H1 (cell line): ENCODE data around the gene ZNF462. TPM values are rescaled to one million over a fixed set of nuclear protein-coding genes. Genes with fewer than 3 reads are reported as not detected.

Source experiments
- CTCF ChIA-PET: fragments of 300-600 bp; sonication (Branson Sonifier 250); formaldehyde crosslinking; loops from one replicate; lab custom pipeline; 2021; ENCODE audit not compliant: partially characterized antibody; lab: Charles Lee
- POLR2A ChIA-PET: fragments of 300-600 bp; sonication (Branson Sonifier 250); formaldehyde crosslinking; loops from one replicate; lab custom pipeline; 2021; ENCODE audit warnings: inconsistent platforms; ENCODE audit not compliant: partially characterized antibody; lab: Charles Lee
- DNase-seq, 2 experiments: peaks; one replicate each; pipeline versions ENCODE4 v3.0.0 to v3.0.0-alpha.2; 2010 to 2022; ENCODE audit warnings: low spot score in 2 of 2, low read depth in 1 of 2, mixed read lengths in 1 of 2
- FAIRE-seq: peaks from 2 replicates; lab custom pipeline; 2011; peaks lifted over from hg19 to GRCh38; lab: Jason Lieb, UNC
- H2AFZ ChIP-seq: 2 replicates; pipeline ENCODE4 v1.8.1; 2012; ENCODE audit warnings: low read length, inconsistent platforms
- H2AK5ac ChIP-seq: 2 replicates; pipeline ENCODE4 v1.6.1; 2013; ENCODE audit warnings: low read depth, low read length
- H2BK120ac ChIP-seq: replicated peaks from 2 replicates; pipeline ENCODE3; 2013; ENCODE audit warnings: low read depth, low read length, inconsistent platforms
- H2BK12ac ChIP-seq: 2 replicates; pipeline ENCODE4 v1.6.1; 2013; ENCODE audit warnings: low read depth, low read length
- H2BK15ac ChIP-seq: 2 replicates; pipeline ENCODE4 v1.6.1; 2013; ENCODE audit warnings: low read length
- H2BK20ac ChIP-seq: 2 replicates; pipeline ENCODE4 v1.6.1; 2013; ENCODE audit warnings: low read length
- H2BK5ac ChIP-seq: 2 replicates; pipeline ENCODE4 v1.6.1; 2013; ENCODE audit warnings: low read depth, low read length
- H3K14ac ChIP-seq: 2 replicates; pipeline ENCODE4 v1.6.1; 2013; ENCODE audit warnings: inconsistent platforms; ENCODE audit not compliant: insufficient read length
- H3K18ac ChIP-seq: 2 replicates; pipeline ENCODE4 v1.6.1; 2013; ENCODE audit warnings: low read length; ENCODE audit errors: extremely low read depth
- H3K23ac ChIP-seq: 2 replicates; pipeline ENCODE4 v1.6.1; 2013; ENCODE audit warnings: inconsistent platforms; ENCODE audit not compliant: insufficient read length
- H3K23me2 ChIP-seq: 2 replicates; pipeline ENCODE4 v1.6.1; 2013; ENCODE audit warnings: low read depth, low read length
- H3K27ac ChIP-seq: 2 replicates; pipeline ENCODE4 v1.6.1; 2011; ENCODE audit warnings: low read depth, low read length, inconsistent platforms
- H3K27me3 ChIP-seq, 4 experiments: replicated peaks in 1 of 4; 1 replicate in 1 of 4; 2 replicates in 3 of 4; pipeline versions ENCODE4 v1.6.1 to v1.8.1; 2011 to 2013; ENCODE audit warnings: low read length in 3 of 4, mild to moderate bottlenecking in 3 of 4, inconsistent platforms in 2 of 4, mixed read lengths in 2 of 4, moderate library complexity in 1 of 4; ENCODE audit not compliant: control insufficient read depth in 3 of 4, insufficient read depth in 3 of 4; ENCODE audit errors: extremely low read depth in 1 of 4
- H3K36me3 ChIP-seq, 4 experiments: 2 replicates each; pipeline versions ENCODE4 v1.6.1 to v1.8.1; 2011 to 2013; ENCODE audit warnings: mild to moderate bottlenecking in 4 of 4, low read length in 3 of 4, moderate library complexity in 2 of 4, control low read depth in 1 of 4, inconsistent platforms in 1 of 4; ENCODE audit not compliant: insufficient read depth in 4 of 4, control insufficient read depth in 2 of 4
- H3K4ac ChIP-seq: replicated peaks from 2 replicates; pipeline ENCODE3; 2013; ENCODE audit warnings: low read length, low read depth, mixed read lengths, inconsistent platforms; ENCODE audit not compliant: insufficient read length
- H3K4me1 ChIP-seq, 4 experiments: replicated peaks in 1 of 4; 1 replicate in 1 of 4; 2 replicates in 3 of 4; pipeline versions ENCODE4 v1.6.1 to v1.8.1; 2011 to 2013; ENCODE audit warnings: low read length in 3 of 4, inconsistent platforms in 2 of 4, mixed read lengths in 1 of 4; ENCODE audit not compliant: insufficient read depth in 4 of 4, control insufficient read depth in 3 of 4
- H3K4me2 ChIP-seq, 2 experiments: 2 replicates each; pipeline versions ENCODE4 v1.6.1 to v1.8.1; 2011 to 2013; ENCODE audit warnings: low read depth in 2 of 2, low read length in 2 of 2, control low read depth in 1 of 2, inconsistent platforms in 1 of 2, mild to moderate bottlenecking in 1 of 2; ENCODE audit not compliant: insufficient read depth in 1 of 2
- H3K4me3 ChIP-seq, 4 experiments: fragments of 200-600, 300-600 bp in 1 of 4; sonication (generic), shearing (Covaris generic), sonication (Bioruptor Twin) in 1 of 4; 2 replicates each; pipeline versions ENCODE4 v1.5.1 to v1.8.1; 2011 to 2016; ENCODE audit warnings: low read length in 4 of 4, low read depth in 3 of 4, control low read depth in 2 of 4, inconsistent platforms in 2 of 4, mild to moderate bottlenecking in 2 of 4, mixed read lengths in 1 of 4, moderate library complexity in 1 of 4; ENCODE audit not compliant: insufficient read depth in 2 of 4; ENCODE audit errors: extremely low read depth in 1 of 4
- H3K56ac ChIP-seq: replicated peaks from 2 replicates; pipeline ENCODE3; 2013; ENCODE audit warnings: low read depth, mild to moderate bottlenecking, mixed read lengths, low read length, inconsistent platforms; ENCODE audit not compliant: insufficient read length
- H3K79me1 ChIP-seq: 2 replicates; pipeline ENCODE4 v1.6.1; 2013; ENCODE audit warnings: low read depth, low read length, control low read depth
- H3K79me2 ChIP-seq, 2 experiments: 2 replicates each; pipeline versions ENCODE4 v1.6.1 to v1.8.1; 2012 to 2013; ENCODE audit warnings: low read length in 2 of 2, mild to moderate bottlenecking in 2 of 2, inconsistent platforms in 1 of 2; ENCODE audit not compliant: insufficient read depth in 2 of 2, control insufficient read depth in 1 of 2
- H3K9ac ChIP-seq, 4 experiments: replicated peaks in 1 of 4; 1 replicate in 1 of 4; 2 replicates in 3 of 4; pipeline versions ENCODE4 v1.6.1 to v1.8.1; 2011 to 2013; ENCODE audit warnings: low read depth in 3 of 4, low read length in 3 of 4, control low read depth in 2 of 4, mild to moderate bottlenecking in 2 of 4, moderate library complexity in 2 of 4, inconsistent platforms in 1 of 4; ENCODE audit errors: extremely low read depth in 1 of 4
- H3K9me3 ChIP-seq, 2 experiments: 2 replicates each; pipeline versions ENCODE4 v1.6.1 to v1.8.1; 2012 to 2013; ENCODE audit warnings: mild to moderate bottlenecking in 2 of 2, moderate library complexity in 2 of 2, control low read depth in 1 of 2, inconsistent platforms in 1 of 2, low read depth in 1 of 2, low read length in 1 of 2, mixed read lengths in 1 of 2; ENCODE audit not compliant: insufficient read depth in 2 of 2
- H4K20me1 ChIP-seq, 2 experiments: replicated peaks in 1 of 2; 2 replicates each; pipeline versions ENCODE3 to v1.8.1; 2011 to 2013; ENCODE audit warnings: inconsistent platforms in 2 of 2, low read length in 2 of 2, mild to moderate bottlenecking in 1 of 2; ENCODE audit not compliant: insufficient read depth in 2 of 2, control insufficient read depth in 1 of 2
- H4K5ac ChIP-seq: 2 replicates; pipeline ENCODE4 v1.6.1; 2013; ENCODE audit warnings: low read length, low read depth, mixed read lengths, inconsistent platforms; ENCODE audit not compliant: insufficient read length
- H4K8ac ChIP-seq: 2 replicates; pipeline ENCODE4 v1.8.0; 2013; ENCODE audit warnings: mild to moderate bottlenecking, moderate library complexity, low read length, inconsistent platforms; ENCODE audit not compliant: insufficient read depth; ENCODE audit errors: extremely low read depth
- H4K91ac ChIP-seq: replicated peaks from 2 replicates; pipeline ENCODE3; 2013; ENCODE audit warnings: low read length, mixed read lengths, inconsistent platforms; ENCODE audit not compliant: insufficient read length
- CBX8 ChIP-seq: fragments of 300-800, 300-1000 bp; sonication (generic); IDR thresholded peaks from 2 replicates; pipeline ENCODE4 v1.7.1; 2016; ENCODE audit warnings: low read depth, low read length, borderline replicate concordance
- CHD1 ChIP-seq: IDR thresholded peaks from 2 replicates; pipeline ENCODE4 v1.6.1; 2012; ENCODE audit warnings: low read depth, low read length, improper control_type of control experiment
- CTBP2 ChIP-seq: IDR thresholded peaks from 2 replicates; pipeline ENCODE4 v1.7.0; 2011; ENCODE audit warnings: borderline replicate concordance, mild to moderate bottlenecking, moderate library complexity, mixed read lengths, low read length; ENCODE audit not compliant: insufficient read depth, insufficient read length
- EGR1 ChIP-seq: IDR thresholded peaks from 2 replicates; pipeline ENCODE4 v1.6.1; 2011; ENCODE audit warnings: low read depth, low read length, borderline replicate concordance
- EZH2 ChIP-seq: fragments of 200-600 bp; sonication (generic); IDR thresholded peaks from 2 replicates; pipeline ENCODE4 v1.7.1; 2012; ENCODE audit warnings: low read depth, mild to moderate bottlenecking, moderate library complexity, low read length, inconsistent platforms; ENCODE audit not compliant: severe bottlenecking
- JUND ChIP-seq: IDR thresholded peaks from 2 replicates; pipeline ENCODE4 v1.6.1; 2011; ENCODE audit warnings: mild to moderate bottlenecking, improper control_type of control experiment, low read length
- KDM4A ChIP-seq: IDR thresholded peaks from one replicate; pipeline ENCODE4 v1.7.1; 2012; ENCODE audit warnings: low read depth, mild to moderate bottlenecking, moderate library complexity, low read length, inconsistent platforms; ENCODE audit not compliant: severe bottlenecking
- POLR2AphosphoS5 ChIP-seq: IDR thresholded peaks from 2 replicates; pipeline ENCODE4 v1.6.1; 2011; ENCODE audit warnings: low read depth, low read length
- SIRT6 ChIP-seq: IDR thresholded peaks from one replicate; pipeline ENCODE4 v1.7.1; 2012; ENCODE audit warnings: low read length, inconsistent platforms
- SP1 ChIP-seq: IDR thresholded peaks from 2 replicates; pipeline ENCODE4 v1.6.1; 2011; ENCODE audit warnings: low read depth, low read length
- SP4 ChIP-seq: IDR thresholded peaks from 2 replicates; pipeline ENCODE4 v1.6.1; 2012; ENCODE audit warnings: low read length, inconsistent platforms
- YY1 ChIP-seq: IDR thresholded peaks from 2 replicates; pipeline ENCODE4 v1.6.1; 2011; ENCODE audit warnings: low read depth, mild to moderate bottlenecking, low read length
- WGBS, 2 experiments: shearing (Covaris generic) in 1 of 2; methylation state at CpG; one replicate each; pipeline versions ENCODE4 v1.1.6 to v1.1.7; 2013 to 2015; ENCODE audit warnings: low lambda C conversion rate in 2 of 2, mixed read lengths in 2 of 2, inconsistent platforms in 1 of 2, low coverage in 1 of 2, missing lambda C conversion rate in 1 of 2; ENCODE audit not compliant: insufficient replicate concordance in 2 of 2, insufficient coverage in 1 of 2, insufficient read length in 1 of 2; ENCODE audit errors: extremely low coverage in 1 of 2, missing lambda C conversion rate in 1 of 2; 5-methylcytosine and 5-hydroxymethylcytosine counted together
- polyA plus RNA-seq, 7 experiments: library from polyadenylated mRNA; depleted of rRNA in 3 of 7; stranded (reverse) in 5 of 7; unstranded in 2 of 7; fragments of >200 nt in 5 of 7; fragments of 200-250 nt in 2 of 7; gene quantifications; 1 replicate in 5 of 7; 2 replicates in 1 of 7; 4 replicates in 1 of 7; pipeline versions ENCODE4 v1.2.1 to v1.2.3, GENCODE V29; 2011 to 2013; ENCODE audit warnings: missing spikeins in 2 of 7, mixed read lengths in 2 of 7
- total RNA-seq: library from RNA; stranded (reverse); fragmentation: NEBNext Ultra II Directional; extraction: Animal tissue kit (Norgen Biotek cat#: 25700); gene quantifications from 2 replicates; pipeline ENCODE4 v1.2.1, GENCODE V29; 2021

Gene ZNF462
- total and polyA plus RNA-seq, 2 of the 8 experiments (the other 6 are each of a cell fraction or from before 2014, with no cell fraction given), result 30.0 to 163 TPM

DNA sequence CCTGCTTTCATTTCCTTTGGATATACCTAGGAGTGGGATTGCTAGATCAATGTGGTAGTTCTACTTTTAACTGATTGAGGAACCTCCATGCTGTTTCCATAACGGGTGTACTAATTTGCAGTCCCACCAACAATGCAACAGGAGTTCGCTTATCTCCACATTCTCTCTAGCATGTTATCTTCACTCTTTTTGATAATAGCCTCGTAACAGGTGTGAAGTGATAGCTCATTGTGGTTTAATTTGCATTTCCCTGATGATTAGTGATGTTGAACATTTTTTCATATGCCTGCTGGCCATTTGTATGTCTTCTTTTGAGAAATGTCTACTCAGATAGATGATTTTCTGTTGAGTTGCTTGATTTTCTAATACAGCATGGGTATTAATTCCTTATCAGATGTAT is 142.2 kb downstream of the ZNF462 start:
- no peak for TF ChIP-seq CBX8
- TF ChIP-seq CTBP2, result no peak
- TF ChIP-seq SIRT6, result no peak
- TF ChIP-seq YY1, result no peak
- no peak for TF ChIP-seq KDM4A
- no peak for TF ChIP-seq POLR2AphosphoS5
- no peak for TF ChIP-seq EZH2
- no peak for TF ChIP-seq SP1
- TF ChIP-seq JUND, result no peak
- no peak for TF ChIP-seq CHD1
- no peak for TF ChIP-seq EGR1
- TF ChIP-seq SP4, result no peak
- H3K23me2 ChIP-seq, result no peaks in the 10 kb centered on the region

More for the DNA sequence above, 142.2 kb downstream of the ZNF462 start:
- Histone ChIP-seq H2BK5ac (no peak overlapping the region), H3K4me3 (no peak overlapping the region), H3K36me3 (peaks cover 4 to 82% (median 39%) of the 10 kb centered on the region in 4 experiments; a peak in 7 of 8 replicates), H3K56ac (no peak overlapping the region), H2AK5ac (no peak overlapping the region), H2BK120ac (no peak overlapping the region), H3K4ac (no peak overlapping the region), H3K18ac (no peak overlapping the region), H3K79me2 (peaks cover 0 to 23% of the 10 kb centered on the region in 2 experiments; a peak in 2 of 4 replicates), H3K27me3 (no peaks in the 10 kb centered on the region), H3K14ac (no peak overlapping the region), H3K4me2 (no peak overlapping the region), H3K23ac (no peak overlapping the region), H3K4me1 (peaks cover 0 to 8% (median 3%) of the 10 kb centered on the region in 4 experiments; a peak in 2 of 7 replicates), H3K27ac (no peak overlapping the region), H4K91ac (no peak overlapping the region), H2BK20ac (no peak overlapping the region), H3K9ac (no peak overlapping the region), H2BK12ac (no peak overlapping the region), H3K79me1 (peaks cover 5% of the 10 kb centered on the region), H2BK15ac (no peak overlapping the region), H4K8ac (no peak overlapping the region), H2AFZ (no peak overlapping the region), H4K5ac (no peak overlapping the region), H4K20me1 (peaks cover 2 to 3% of the 10 kb centered on the region in 2 experiments), H3K9me3 (no peaks in the 10 kb centered on the region)
- WGBS, 2 experiments, result 88% methylated on average over 3 of the region's 3 CpGs; no CpG with 5 or more reads in 1 of the 2 experiments
- DNase-seq (no peak), FAIRE-seq (no peak)
- ChIA-PET CTCF (no interaction called here), POLR2A (no interaction called here)
